GM23248 (cell line): ENCODE results near the gene EML6. TPM values are rescaled to one million over a fixed set of nuclear protein-coding genes. Genes with fewer than 3 reads are reported as not detected.

ENCODE experiments used
- DNase-seq: peaks from one replicate; pipeline ENCODE4 v3.0.0-alpha.2; 2015
- H2AFZ ChIP-seq: fragments of 200-600 bp; sonication (generic); 2 replicates; pipeline ENCODE4 v1.6.1; 2016; ENCODE audit warnings: antibody characterized with exemption
- H3F3A ChIP-seq: fragments of 200-600 bp; sonication (generic); 2 replicates; pipeline ENCODE4 v1.6.1; 2016; ENCODE audit warnings: mild to moderate bottlenecking, antibody characterized with exemption, mixed run types; ENCODE audit not compliant: insufficient read depth
- H3K27ac ChIP-seq: fragments of 200-600 bp; sonication (generic); 2 replicates; pipeline ENCODE4 v1.5.1; 2016; ENCODE audit warnings: mild to moderate bottlenecking
- H3K27me3 ChIP-seq: fragments of 200-600 bp; sonication (generic); replicated peaks from 2 replicates; pipeline ENCODE4 v1.6.1; 2016; ENCODE audit warnings: mild to moderate bottlenecking; ENCODE audit not compliant: insufficient read depth
- H3K36me3 ChIP-seq: fragments of 200-600 bp; sonication (generic); 2 replicates; pipeline ENCODE4 v1.6.1; 2016; ENCODE audit warnings: low read depth, mild to moderate bottlenecking
- H3K4me1 ChIP-seq: fragments of 200-600 bp; sonication (generic); 2 replicates; pipeline ENCODE4 v1.6.1; 2016; ENCODE audit warnings: mild to moderate bottlenecking; ENCODE audit not compliant: insufficient read depth
- H3K4me2 ChIP-seq: fragments of 200-600 bp; sonication (generic); one replicate; pipeline ENCODE4 v1.6.1; 2016; ENCODE audit warnings: mild to moderate bottlenecking; ENCODE audit not compliant: unreplicated experiment
- H3K4me3 ChIP-seq: fragments of 200-600 bp; sonication (generic); 2 replicates; pipeline ENCODE4 v1.5.1; 2016; ENCODE audit warnings: mild to moderate bottlenecking
- H3K79me2 ChIP-seq: fragments of 200-600 bp; sonication (generic); 2 replicates; pipeline ENCODE4 v1.6.1; 2016; ENCODE audit warnings: mild to moderate bottlenecking; ENCODE audit not compliant: insufficient read depth
- H3K9ac ChIP-seq: fragments of 200-600 bp; sonication (generic); 2 replicates; pipeline ENCODE4 v1.6.1; 2016; ENCODE audit warnings: mild to moderate bottlenecking
- H3K9me2 ChIP-seq: fragments of 200-600 bp; sonication (generic); 2 replicates; pipeline ENCODE4 v1.6.1; 2016; ENCODE audit warnings: mixed run types, mild to moderate bottlenecking, moderate library complexity; ENCODE audit not compliant: insufficient read depth
- H3K9me3 ChIP-seq: fragments of 200-600 bp; sonication (generic); one replicate; pipeline ENCODE4 v1.6.1; 2017; ENCODE audit warnings: low read depth
- H4K20me1 ChIP-seq: fragments of 200-600 bp; sonication (generic); 2 replicates; pipeline ENCODE4 v1.6.0; 2016; ENCODE audit not compliant: insufficient read depth
- EZH2 ChIP-seq: fragments of 200-600 bp; sonication (generic); IDR thresholded peaks from 2 replicates; pipeline ENCODE4 v1.6.1; 2018; ENCODE audit warnings: antibody characterized with exemption, mild to moderate bottlenecking; ENCODE audit not compliant: insufficient read depth, poor library complexity, severe bottlenecking
- EZH2phosphoT487 ChIP-seq: fragments of 200-600 bp; sonication (generic); IDR thresholded peaks from 2 replicates; pipeline ENCODE4 v1.6.1; 2018; ENCODE audit warnings: antibody characterized with exemption, moderate library complexity, mild to moderate bottlenecking, low read depth; ENCODE audit not compliant: insufficient read depth
- WGBS, 2 experiments: methylation state at CpG; one replicate each; pipeline ENCODE4 v1.1.6; 2015 to 2017; ENCODE audit warnings: low lambda C conversion rate in 2 of 2, low coverage in 1 of 2; ENCODE audit errors: missing lambda C conversion rate in 2 of 2; 5-methylcytosine and 5-hydroxymethylcytosine counted together
- in situ Hi-C: fragments of 300-500 bp; cut with MboI; formaldehyde crosslinking; loops from 2 replicates; pipeline ENCODE4 v1.15.0; 2020
- polyA plus RNA-seq: library from polyadenylated mRNA; unstranded; fragments of >200 nt; fragmentation: Nextera tagmentation; extraction: Ambion mirVana; gene quantifications from 2 replicates; pipeline ENCODE4 v1.2.1, GENCODE V29; 2016
- total RNA-seq: library from RNA; depleted of rRNA; stranded (reverse); fragments of >200 nt; shearing (Covaris generic); gene quantifications from 2 replicates; pipeline ENCODE4 v1.2.3, GENCODE V29; 2014

Gene EML6
- total and polyA plus RNA-seq, 2 experiments from 2014 or later, result 0.54 to 0.76 TPM

DNA sequence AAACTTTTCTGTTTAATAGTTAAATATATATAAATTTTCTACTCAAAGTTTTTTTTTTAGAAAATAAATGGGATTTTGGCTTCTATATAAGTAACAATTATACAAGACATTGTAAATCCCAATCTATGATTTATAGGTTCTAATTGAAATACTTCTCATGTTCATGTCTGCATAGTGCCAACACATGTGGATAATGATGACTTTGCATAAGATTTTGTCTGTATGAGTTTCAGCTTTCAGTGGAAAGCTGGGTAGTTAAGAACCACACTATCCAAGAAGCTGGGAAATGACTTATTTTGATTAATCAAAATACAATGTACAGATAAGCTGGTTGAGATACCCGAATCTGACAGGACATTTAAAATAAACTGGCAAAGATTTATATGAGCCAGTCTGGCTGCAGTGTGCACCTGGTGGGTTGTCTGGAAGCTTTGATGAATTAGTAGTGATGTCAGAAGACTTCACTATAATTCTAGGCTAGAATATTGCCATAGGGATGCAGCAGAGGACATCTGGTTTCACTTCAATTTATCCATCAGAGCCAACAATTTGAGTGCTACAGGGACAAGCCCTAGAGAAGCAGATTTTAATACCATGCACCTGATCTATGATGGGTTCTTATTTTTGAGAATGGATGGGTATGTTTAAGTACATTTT is 45.4 kb downstream of the EML6 start:
- Histone ChIP-seq H3K27ac (no peak overlapping the region), H3K9ac (no peak overlapping the region), H2AFZ (no peak overlapping the region), H3K79me2 (no peaks in the 10 kb centered on the region), H3K9me3 (no peaks in the 10 kb centered on the region), H3K9me2 (no peaks in the 10 kb centered on the region), H3K4me2 (no peak overlapping the region), H3K4me1 (peaks cover 35% of the 10 kb centered on the region), H4K20me1 (no peaks in the 10 kb centered on the region), H3K27me3 (no peaks in the 10 kb centered on the region), H3K36me3 (no peaks in the 10 kb centered on the region), H3K4me3 (no peak overlapping the region), H3F3A (peaks cover 32% of the 10 kb centered on the region)
- no peak for DNase-seq
- in situ Hi-C loops, result no loop called here
- WGBS, 2 experiments, result 0 to 3% methylated on average over 1 of the region's 1 CpG
- no peak for TF ChIP-seq EZH2
- TF ChIP-seq EZH2phosphoT487, result no peak

GRCh38 chr2:54770211-54770610 is 46.7 kb downstream of the EML6 start:
- no peak for DNase-seq
- peaks cover 32% of the 10 kb centered on the region for H3F3A ChIP-seq
- in situ Hi-C loops, result no loop called here

GRCh38 chr2:54770676-54771075 is 47.2 kb downstream of the EML6 start:
- peaks cover 35% of the 10 kb centered on the region for H3K4me1 ChIP-seq
- 99 to 100% methylated on average over 3 of the region's 3 CpGs for WGBS, 2 experiments
- 0 out of 2 replicates have a peak overlapping the region, but pooled peaks have one; percentile 1 for H2AFZ ChIP-seq
- H3K27ac ChIP-seq, result peak overlapping the region; percentile 87
- TF ChIP-seq EZH2phosphoT487, result no peak
- no peak for TF ChIP-seq EZH2
- H4K20me1 ChIP-seq, result no peaks in the 10 kb centered on the region
- peaks cover 32% of the 10 kb centered on the region for H3F3A ChIP-seq
- peaks cover 4% of the 10 kb centered on the region for H3K9me3 ChIP-seq
- no peaks in the 10 kb centered on the region for H3K9me2 ChIP-seq
- no peak for DNase-seq
- H3K27me3 ChIP-seq, result no peaks in the 10 kb centered on the region
- no peak overlapping the region for H3K9ac ChIP-seq
- no peaks in the 10 kb centered on the region for H3K36me3 ChIP-seq
- in situ Hi-C loops, result no loop called here
- H3K4me2 ChIP-seq, result peak overlapping the region; percentile 97
- H3K79me2 ChIP-seq, result no peaks in the 10 kb centered on the region
- H3K4me3 ChIP-seq, result no peak overlapping the region

More at GRCh38 chr2:54770211-54770610, 46.7 kb downstream of the EML6 start:
- H3K9me3 ChIP-seq, result peaks cover under 1% of the 10 kb centered on the region
- no peak overlapping the region for H3K4me3 ChIP-seq
- no peaks in the 10 kb centered on the region for H3K79me2 ChIP-seq
- no peak for TF ChIP-seq EZH2phosphoT487
- no peak for TF ChIP-seq EZH2
- peaks cover 35% of the 10 kb centered on the region for H3K4me1 ChIP-seq
- H4K20me1 ChIP-seq, result no peaks in the 10 kb centered on the region
- H3K27me3 ChIP-seq, result no peaks in the 10 kb centered on the region
- H2AFZ ChIP-seq, result no peak overlapping the region
- H3K4me2 ChIP-seq, result no peak overlapping the region
- H3K36me3 ChIP-seq, result no peaks in the 10 kb centered on the region
- WGBS, 2 experiments, result 95 to 100% methylated on average over 2 of the region's 2 CpGs
- no peaks in the 10 kb centered on the region for H3K9me2 ChIP-seq
- no peak overlapping the region for H3K9ac ChIP-seq
- H3K27ac ChIP-seq, result no peak overlapping the region

GRCh38 chr2:54771166-54771885 is 47.9 kb downstream of the EML6 start:
- H3K79me2 ChIP-seq, result no peaks in the 10 kb centered on the region
- H2AFZ ChIP-seq, result peak overlapping the region; percentile 55
- no peaks in the 10 kb centered on the region for H4K20me1 ChIP-seq
- TF ChIP-seq EZH2 (no peak), EZH2phosphoT487 (no peak)
- peak overlapping the region; percentile 62 for H3K4me3 ChIP-seq
- peaks cover 4% of the 10 kb centered on the region for H3K9me3 ChIP-seq
- DNase-seq, result peak; percentile 90
- H3K36me3 ChIP-seq, result no peaks in the 10 kb centered on the region
- peaks cover 35% of the 10 kb centered on the region for H3K4me1 ChIP-seq
- no peaks in the 10 kb centered on the region for H3K9me2 ChIP-seq
- no peaks in the 10 kb centered on the region for H3K27me3 ChIP-seq
- H3K4me2 ChIP-seq, result peak overlapping the region; percentile 97
- peak overlapping the region; percentile 87 for H3K27ac ChIP-seq
- peak overlapping the region; percentile 60 for H3K9ac ChIP-seq
- 31% methylated on average over 10 of the region's 10 CpGs for WGBS, 2 experiments
- in situ Hi-C loops, result no loop called here
- peaks cover 32% of the 10 kb centered on the region for H3F3A ChIP-seq
